ENCODE results near the gene ALDOA. TPM values are rescaled to one million over a fixed set of nuclear protein-coding genes. Genes with fewer than 3 reads are reported as not detected.
"Not testable (repeated sequence)": the region's sequence is repeated elsewhere in the genome, so short reads cannot be mapped to it uniquely, and the experiment has no call there.

The ALDOA gene
- total and polyA plus RNA-seq, 7 donors: 4,532 to 12,458 (median 6,382) TPM

DNA sequence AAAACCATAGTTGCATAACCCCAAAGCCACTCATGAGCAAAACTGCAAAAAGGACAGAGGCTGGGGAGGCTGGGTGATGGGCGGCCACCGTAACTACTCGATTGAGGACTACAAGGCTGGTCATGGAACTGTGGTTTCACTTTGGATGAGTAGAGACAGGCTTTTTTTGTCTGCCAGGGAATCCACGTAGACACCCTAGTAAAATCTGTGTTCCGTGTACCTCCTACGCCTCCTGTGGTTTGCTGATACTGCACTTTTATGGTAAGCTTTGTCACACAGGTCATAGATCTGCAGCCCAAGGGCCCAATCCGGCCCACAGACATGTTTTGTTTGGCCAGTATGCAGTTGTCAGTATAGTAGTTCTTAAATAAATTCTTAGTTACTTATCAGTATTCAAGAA, 32.3 kb upstream of the ALDOA start:
- ATAC-seq (no peak), DNase-seq (no peak)
- peaks cover 2% of the 10 kb centered on the region for H3K4me1 ChIP-seq
- no peaks in the 10 kb centered on the region for H3K36me3 ChIP-seq (ENCODE audit: insufficient read depth in 1 of 2, low read depth in 1 of 2)
- no peak overlapping the region for H3K4me3 ChIP-seq
- intact Hi-C loops (cut with DNase I): no loop called here
- TF ChIP-seq, protein P1, sequence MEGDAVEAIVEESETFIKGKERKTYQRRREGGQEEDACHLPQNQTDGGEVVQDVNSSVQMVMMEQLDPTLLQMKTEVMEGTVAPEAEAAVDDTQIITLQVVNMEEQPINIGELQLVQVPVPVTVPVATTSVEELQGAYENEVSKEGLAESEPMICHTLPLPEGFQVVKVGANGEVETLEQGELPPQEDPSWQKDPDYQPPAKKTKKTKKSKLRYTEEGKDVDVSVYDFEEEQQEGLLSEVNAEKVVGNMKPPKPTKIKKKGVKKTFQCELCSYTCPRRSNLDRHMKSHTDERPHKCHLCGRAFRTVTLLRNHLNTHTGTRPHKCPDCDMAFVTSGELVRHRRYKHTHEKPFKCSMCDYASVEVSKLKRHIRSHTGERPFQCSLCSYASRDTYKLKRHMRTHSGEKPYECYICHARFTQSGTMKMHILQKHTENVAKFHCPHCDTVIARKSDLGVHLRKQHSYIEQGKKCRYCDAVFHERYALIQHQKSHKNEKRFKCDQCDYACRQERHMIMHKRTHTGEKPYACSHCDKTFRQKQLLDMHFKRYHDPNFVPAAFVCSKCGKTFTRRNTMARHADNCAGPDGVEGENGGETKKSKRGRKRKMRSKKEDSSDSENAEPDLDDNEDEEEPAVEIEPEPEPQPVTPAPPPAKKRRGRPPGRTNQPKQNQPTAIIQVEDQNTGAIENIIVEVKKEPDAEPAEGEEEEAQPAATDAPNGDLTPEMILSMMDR (IDR thresholded peaks at IDR 0.05): no peak
- no peaks in the 10 kb centered on the region for H3K9me3 ChIP-seq
- peaks cover 0 to 58% (median 13%) of the 10 kb centered on the region in 3 donors for H3K27me3 ChIP-seq (ENCODE audit: insufficient read depth in 3 of 3, low read length in 2 of 3)
- H3K27ac ChIP-seq: no peak overlapping the region
- 76 to 78% (median 76%) methylated on average over 7 of the region's 7 CpGs for WGBS, 3 donors

DNA sequence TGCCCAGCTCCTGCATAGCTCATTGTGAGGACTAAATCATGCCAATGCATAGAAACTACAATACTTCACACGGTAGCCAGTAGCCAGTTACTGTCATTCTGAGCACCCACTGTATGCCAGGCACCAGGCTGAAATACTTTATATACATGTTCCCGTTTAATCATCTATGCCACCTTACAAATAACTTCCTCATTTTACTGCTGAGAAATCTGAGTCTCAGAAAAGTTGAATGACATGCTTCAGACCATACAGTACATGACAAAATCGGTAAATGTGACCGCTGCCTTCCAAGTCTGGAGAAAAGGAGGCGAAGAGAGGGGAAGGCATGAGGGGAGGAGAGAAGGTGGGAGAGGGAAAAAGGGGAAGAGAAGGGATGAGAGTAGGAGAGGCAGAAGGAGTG, 25.3 kb upstream of the ALDOA start:
- Histone ChIP-seq H3K27ac (no peak overlapping the region), H3K27me3 (ENCODE audit: insufficient read depth in 3 of 3, low read length in 2 of 3) (peaks cover 0 to 5% (median 0%) of the 10 kb centered on the region in 3 donors), H3K4me3 (no peak overlapping the region), H3K4me1 (no peaks in the 10 kb centered on the region), H3K36me3 (ENCODE audit: insufficient read depth in 1 of 2, low read depth in 1 of 2) (no peaks in the 10 kb centered on the region), H3K9me3 (no peaks in the 10 kb centered on the region)
- 72 to 73% (median 72%) methylated on average over 5 of the region's 5 CpGs for whole genome bisulfite sequencing, 3 donors
- DNase-seq: no peak
- TF ChIP-seq, protein P1 (IDR thresholded peaks at IDR 0.05): no peak
- intact Hi-C loops (cut with DNase I): loop anchor here in 1 of 2 donors (5.0 kb wide), 2 partner anchors 52 to 142 kb away; partner anchors contain the start of genes CORO1A and TBX6
- ATAC-seq: no peak

DNA sequence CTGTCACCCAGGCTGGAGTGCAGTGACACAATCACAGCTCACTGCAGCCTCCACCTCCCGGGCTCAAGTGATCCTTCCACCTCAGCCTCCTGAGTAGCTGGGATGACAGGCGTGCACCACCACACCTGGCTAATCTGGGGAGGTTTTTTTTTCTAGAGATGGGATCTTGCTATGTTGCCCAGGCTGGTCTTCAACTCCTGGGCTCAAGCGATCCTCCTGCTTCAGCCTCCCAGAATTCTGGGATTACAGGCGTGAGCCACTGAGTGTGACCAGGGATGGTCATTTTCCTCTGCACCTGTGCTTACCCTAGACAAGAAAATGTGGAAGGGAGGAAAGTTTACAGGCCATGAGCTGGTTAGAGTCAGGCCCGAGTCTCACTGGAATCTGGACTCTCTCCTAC, 24.9 kb upstream of the ALDOA start:
- not testable (repeated sequence) for H3K4me1 ChIP-seq; H3K4me3 ChIP-seq; H3K9me3 ChIP-seq; H3K27ac ChIP-seq; DNase-seq; H3K27me3 ChIP-seq (ENCODE audit: insufficient read depth in 3 of 3, low read length in 2 of 3); ATAC-seq; H3K36me3 ChIP-seq (ENCODE audit: insufficient read depth in 1 of 2, low read depth in 1 of 2)
- 84 to 87% (median 85%) methylated on average over 5 of the region's 5 CpGs for WGBS, 3 donors
- intact Hi-C loops (cut with DNase I): loop anchor here in 1 of 2 donors (5.0 kb wide), 2 partner anchors 52 to 142 kb away; partner anchors contain the start of genes CORO1A and TBX6

DNA sequence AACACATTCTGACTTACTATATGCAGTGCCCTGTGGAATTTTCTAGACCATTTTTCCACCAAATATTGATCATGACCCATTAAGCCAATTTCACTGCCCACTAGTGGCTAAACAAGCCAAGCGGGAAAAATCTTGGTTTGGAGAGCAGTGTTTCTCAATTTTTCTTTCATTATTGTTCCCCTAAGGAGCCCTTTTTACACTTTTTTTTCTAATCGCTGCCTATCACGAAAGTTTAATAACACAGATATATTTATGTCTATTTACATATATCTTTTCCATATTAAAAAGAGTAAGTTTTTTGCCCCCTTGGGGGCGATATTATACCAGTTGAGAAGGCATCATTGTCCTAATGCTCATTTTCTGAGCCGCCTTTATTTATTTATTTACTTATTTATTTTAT, 23.7 kb upstream of the ALDOA start:
- H3K27ac ChIP-seq: no peak overlapping the region
- no peaks in the 10 kb centered on the region for H3K4me1 ChIP-seq
- peak in 2 of 4 donors; percentile 45 to 75 for ATAC-seq
- H3K9me3 ChIP-seq: no peaks in the 10 kb centered on the region
- H3K27me3 ChIP-seq (ENCODE audit: insufficient read depth in 3 of 3, low read length in 2 of 3): no peaks in the 10 kb centered on the region
- DNase-seq: no peak
- TF ChIP-seq, protein P1 (IDR thresholded peaks at IDR 0.05): peak; percentile 59
- intact Hi-C loops (cut with DNase I): loop anchor here in 1 of 2 donors (5.0 kb wide), 2 partner anchors 50 to 140 kb away; partner anchors contain the start of genes CORO1A and TBX6
- no peaks in the 10 kb centered on the region for H3K36me3 ChIP-seq (ENCODE audit: insufficient read depth in 1 of 2, low read depth in 1 of 2)
- WGBS, 3 donors: 23 to 33% (median 28%) methylated on average over 5 of the region's 5 CpGs
- no peak overlapping the region for H3K4me3 ChIP-seq

DNA sequence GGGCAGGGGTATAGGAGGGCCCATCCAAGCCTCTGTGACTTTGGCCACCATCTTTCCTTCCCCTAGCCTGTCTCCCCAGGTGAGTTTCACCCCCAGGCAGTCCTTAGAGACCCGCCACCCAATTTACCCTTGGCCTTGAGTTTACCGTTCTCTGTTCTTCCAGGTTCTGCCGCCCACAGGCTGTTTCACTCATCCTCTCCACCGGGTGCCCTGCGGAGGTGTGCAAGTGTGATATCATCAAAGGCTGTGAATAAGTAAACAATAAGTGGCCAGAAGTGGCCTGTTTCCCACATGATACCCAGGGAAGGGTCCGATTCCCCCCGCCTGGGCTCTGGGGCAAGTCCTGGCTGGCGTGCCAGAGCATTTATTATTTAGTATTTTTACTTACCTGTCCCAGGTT, 19.4 kb upstream of the ALDOA start:
- no peaks in the 10 kb centered on the region for H3K4me1 ChIP-seq
- ATAC-seq (no peak), DNase-seq (no peak)
- H3K27me3 ChIP-seq (ENCODE audit: insufficient read depth in 3 of 3, low read length in 2 of 3): no peaks in the 10 kb centered on the region
- no peak overlapping the region for H3K27ac ChIP-seq
- no peaks in the 10 kb centered on the region for H3K36me3 ChIP-seq (ENCODE audit: insufficient read depth in 1 of 2, low read depth in 1 of 2)
- TF ChIP-seq, protein P1 (IDR thresholded peaks at IDR 0.05): no peak
- intact Hi-C loops (cut with DNase I): no loop called here
- H3K4me3 ChIP-seq: no peak overlapping the region
- 83 to 85% (median 84%) methylated on average over 7 to 8 of the region's 8 CpGs for WGBS, 3 donors
- no peaks in the 10 kb centered on the region for H3K9me3 ChIP-seq
